LNCaP clone FGC (cell line): Measurements from ENCODE around the gene PAPLN.

Experiments
- DNase-seq: peaks from one replicate; pipeline ENCODE4 v3.0.0-alpha.2; 2011; ENCODE audit warnings: low read depth
- H3K4me3 ChIP-seq: 2 replicates; pipeline ENCODE4 v1.5.1; 2011; ENCODE audit warnings: mild to moderate bottlenecking, low read depth, low read length, control low read depth
- CTCF ChIP-seq: IDR thresholded peaks from 2 replicates; pipeline ENCODE4 v1.5.1; 2012; ENCODE audit warnings: mild to moderate bottlenecking; ENCODE audit not compliant: control insufficient read depth, insufficient read depth; ENCODE audit errors: extremely low read depth

Gene PAPLN

GRCh38 chr14:73249564-73250316, 12.4 kb downstream of the PAPLN start:
- no peak for TF ChIP-seq CTCF
- no peak for DNase-seq
- H3K4me3 ChIP-seq, result no peak overlapping the region

GRCh38 chr14:73250317-73250713, 13.0 kb downstream of the PAPLN start:
- H3K4me3 ChIP-seq, result no peak overlapping the region
- no peak for TF ChIP-seq CTCF
- no peak for DNase-seq

- no peak for TF ChIP-seq CTCF
- DNase-seq, result no peak
- H3K4me3 ChIP-seq, result no peak overlapping the region
Measured at GRCh38 chr14:73250781-73251500, 13.6 kb downstream of the PAPLN start.

GRCh38 chr14:73251516-73252215, 14.4 kb downstream of the PAPLN start:
- no peak for TF ChIP-seq CTCF
- no peak overlapping the region for H3K4me3 ChIP-seq
- no peak for DNase-seq

- TF ChIP-seq CTCF, result no peak
Measured at GRCh38 chr14:73252491-73253322, 15.4 kb downstream of the PAPLN start.

GRCh38 chr14:73253323-73253610, 16.0 kb downstream of the PAPLN start:
- no peak for DNase-seq
- no peak for TF ChIP-seq CTCF
- H3K4me3 ChIP-seq, result no peak overlapping the region

More at GRCh38 chr14:73252491-73253322, 15.4 kb downstream of the PAPLN start:
- no peak overlapping the region for H3K4me3 ChIP-seq
- DNase-seq, result no peak
